Renal cortex interstitium (tissue), 15 donors: ENCODE results near the gene TMEM167B. TPM values are rescaled to one million over a fixed set of nuclear protein-coding genes. Genes with fewer than 3 reads are reported as not detected.
A peak's percentile ranks its signal among the peaks of the same experiment; 100 is the strongest.
"Not testable (repeated sequence)": the region's sequence is repeated elsewhere in the genome, so short reads cannot be mapped to it uniquely, and the experiment has no call there.

Experiments
- DNase-seq, 11 donors: peaks; one replicate each; pipeline ENCODE4 v3.0.0-alpha.2; 2013; ENCODE audit warnings: low read depth in 9 of 11, low spot score in 4 of 11; ENCODE audit errors: extremely low read depth in 1 of 11
- long read RNA-seq, 16 experiments: transcript quantifications; one replicate each; lab custom pipeline, GENCODE V29; 2026
- polyA plus RNA-seq, 3 donors: library from polyadenylated mRNA; unstranded; fragments of 120-200 nt; gene quantifications; one replicate each; pipeline ENCODE4 v1.2.1, GENCODE V29; 2013; ENCODE audit not compliant: insufficient read length in 3 of 3

The TMEM167B gene
- 10 to 100 TPM; 39.3 to 40.5 (median 40.4) TPM for polyA plus RNA-seq
- long read RNA-seq, donor 1, transcript TMEM167B-201 (3 exons, 3,730 nt), result major isoform, 6 of 6 reads
- long read RNA-seq, donor 1, partial matches to known transcripts, result 0 of 6 reads
- long read RNA-seq, donor 1, other reads (novel, unspliced or antisense), result 0 of 6 reads
- long read RNA-seq, donor 2, transcript TMEM167B-201 (3 exons, 3,730 nt), result major isoform, 7 of 7 reads
- long read RNA-seq, donor 2, partial matches to known transcripts, result 0 of 7 reads
- long read RNA-seq, donor 2, other reads (novel, unspliced or antisense), result 0 of 7 reads
- long read RNA-seq, donor 3, transcript TMEM167B-201 (3 exons, 3,730 nt), result major isoform, 24 of 43 reads
- long read RNA-seq, donor 3, partial matches to known transcripts, result 15 of 43 reads
- long read RNA-seq, donor 3, other reads (novel, unspliced or antisense), result 0 of 43 reads
- long read RNA-seq, donor 4, transcript TMEM167B-201 (3 exons, 3,730 nt), result major isoform, 14 of 15 reads
- long read RNA-seq, donor 4, partial matches to known transcripts, result 0 of 15 reads
- long read RNA-seq, donor 4, other reads (novel, unspliced or antisense), result 0 of 15 reads
- long read RNA-seq, donor 5, result 0 reads
- long read RNA-seq, donor 6, transcript TMEM167B-201 (3 exons, 3,730 nt), result major isoform, 6 of 26 reads
- long read RNA-seq, donor 6, partial matches to known transcripts, result 19 of 26 reads
- long read RNA-seq, donor 6, other reads (novel, unspliced or antisense), result 0 of 26 reads
- long read RNA-seq, donor 7, transcript TMEM167B-201 (3 exons, 3,730 nt), result major isoform, 16 of 17 reads
- long read RNA-seq, donor 7, partial matches to known transcripts, result 0 of 17 reads
- long read RNA-seq, donor 7, other reads (novel, unspliced or antisense), result 0 of 17 reads
- long read RNA-seq, donor 8, transcript TMEM167B-201 (3 exons, 3,730 nt), result major isoform, 24 of 27 reads
- long read RNA-seq, donor 8, partial matches to known transcripts, result 0 of 27 reads
- long read RNA-seq, donor 8, other reads (novel, unspliced or antisense), result 0 of 27 reads
- long read RNA-seq, donor 9, transcript TMEM167B-201 (3 exons, 3,730 nt), result major isoform, 14 of 14 reads
- long read RNA-seq, donor 9, partial matches to known transcripts, result 0 of 14 reads
- long read RNA-seq, donor 9, other reads (novel, unspliced or antisense), result 0 of 14 reads
- long read RNA-seq, donor 10, transcript TMEM167B-201 (3 exons, 3,730 nt), result major isoform, 17 of 38 reads
- long read RNA-seq, donor 10, partial matches to known transcripts, result 21 of 38 reads
- long read RNA-seq, donor 10, other reads (novel, unspliced or antisense), result 0 of 38 reads
- long read RNA-seq, donor 11, transcript TMEM167B-201 (3 exons, 3,730 nt), result major isoform, 15 of 15 reads
- long read RNA-seq, donor 11, partial matches to known transcripts, result 0 of 15 reads
- long read RNA-seq, donor 11, other reads (novel, unspliced or antisense), result 0 of 15 reads
- long read RNA-seq, donor 12, transcript TMEM167B-201 (3 exons, 3,730 nt), result major isoform, 5 of 14 reads
- long read RNA-seq, donor 12, partial matches to known transcripts, result 8 of 14 reads
- long read RNA-seq, donor 12, other reads (novel, unspliced or antisense), result 0 of 14 reads
- long read RNA-seq, donor 13, transcript TMEM167B-201 (3 exons, 3,730 nt), result major isoform, 21 of 22 reads
- long read RNA-seq, donor 13, partial matches to known transcripts, result 0 of 22 reads
- long read RNA-seq, donor 13, other reads (novel, unspliced or antisense), result 0 of 22 reads
- long read RNA-seq, donor 14, transcript TMEM167B-201 (3 exons, 3,730 nt), result major isoform, 10 of 10 reads
- long read RNA-seq, donor 14, partial matches to known transcripts, result 0 of 10 reads
- long read RNA-seq, donor 14, other reads (novel, unspliced or antisense), result 0 of 10 reads
- long read RNA-seq, donor 15, transcript TMEM167B-201 (3 exons, 3,730 nt), result major isoform, 8 of 8 reads
- long read RNA-seq, donor 15, partial matches to known transcripts, result 0 of 8 reads
- long read RNA-seq, donor 15, other reads (novel, unspliced or antisense), result 0 of 8 reads
- long read RNA-seq, donor 16, transcript TMEM167B-201 (3 exons, 3,730 nt), result major isoform, 31 of 32 reads
- long read RNA-seq, donor 16, partial matches to known transcripts, result 0 of 32 reads
- long read RNA-seq, donor 16, other reads (novel, unspliced or antisense), result 0 of 32 reads

GRCh38 chr1:109090196-109091077 lies at the start of gene TMEM167B:
Gene TMEM167B (plus strand): TSS chr1:109090764. CDS start chr1:109090873, 109 bp downstream.
- peak; percentile 79 to 94 (median 89) for DNase-seq

GRCh38 chr1:109040989-109041620 lies 49.5 kb upstream of the TMEM167B start:
- DNase-seq, result peak in 3 of 11 donors; percentile 15 to 31 (median 17)

GRCh38 chr1:109041621-109042468 lies 48.7 kb upstream of the TMEM167B start, which contains the start of gene WDR47:
Gene WDR47 (minus strand): TSS chr1:109042102. CDS start chr1:109023512, 18,590 bp downstream.
- peak; percentile 75 to 91 (median 84) for DNase-seq

GRCh38 chr1:109045595-109045994 lies 45.0 kb upstream of the TMEM167B start:
- DNase-seq, result no peak

GRCh38 chr1:109046671-109047070 lies 43.9 kb upstream of the TMEM167B start:
- no peak for DNase-seq

GRCh38 chr1:109047339-109047738 lies 43.2 kb upstream of the TMEM167B start:
- DNase-seq, result no peak

GRCh38 chr1:109048335-109048734 lies 42.2 kb upstream of the TMEM167B start:
- no peak for DNase-seq

- peak in 2 of 11 donors; percentile 16 to 43 for DNase-seq
Measured at GRCh38 chr1:109050228-109050995, 40.2 kb upstream of the TMEM167B start.

- DNase-seq, result not testable (repeated sequence)
Measured at GRCh38 chr1:109052145-109052544, 38.4 kb upstream of the TMEM167B start.

GRCh38 chr1:109056064-109056463 lies 34.5 kb upstream of the TMEM167B start:
- DNase-seq, result no peak

GRCh38 chr1:109059026-109059425 lies 31.5 kb upstream of the TMEM167B start:
- DNase-seq, result no peak

- DNase-seq, result no peak
Measured at GRCh38 chr1:109060707-109061106, 29.9 kb upstream of the TMEM167B start.

- no peak for DNase-seq
Measured at GRCh38 chr1:109061183-109061582, 29.4 kb upstream of the TMEM167B start.

- DNase-seq, result no peak
Measured at GRCh38 chr1:109065137-109065536, 25.4 kb upstream of the TMEM167B start.
